HG03060 (cell line): ENCODE data around the gene TSSK6.

Source experiments
- ATAC-seq: cut with Tn5 transposase; IDR thresholded peaks from one replicate; pipeline ENCODE4 v1.9.1; 2021; ENCODE audit warnings: low read depth, moderate number of reproducible peaks; ENCODE audit not compliant: unreplicated experiment

The TSSK6 gene

GRCh38 chr19:19514881-19515641, at the start of gene TSSK6:
TSSK6 (minus strand) TSS chr19:19515548; CDS start chr19:19515427, 121 bp downstream.
- ATAC-seq, result no peak

GRCh38 chr19:19563348-19563848, 48.0 kb upstream of the TSSK6 start:
- ATAC-seq, result no peak

- ATAC-seq, result no peak
Observed at GRCh38 chr19:19562665-19563347, 47.5 kb upstream of the TSSK6 start.

GRCh38 chr19:19561946-19562664, 46.8 kb upstream of the TSSK6 start:
- ATAC-seq, result no peak

- no peak for ATAC-seq
Observed at GRCh38 chr19:19559931-19560330, 44.6 kb upstream of the TSSK6 start.

GRCh38 chr19:19558636-19559035, 43.3 kb upstream of the TSSK6 start:
- ATAC-seq, result no peak

- ATAC-seq, result no peak
Observed at GRCh38 chr19:19558055-19558454, 42.7 kb upstream of the TSSK6 start.

GRCh38 chr19:19554074-19555023, 39.0 kb upstream of the TSSK6 start:
- no peak for ATAC-seq

- ATAC-seq, result no peak
Observed at GRCh38 chr19:19553670-19554069, 38.3 kb upstream of the TSSK6 start.

- no peak for ATAC-seq
Observed at GRCh38 chr19:19552798-19553197, 37.5 kb upstream of the TSSK6 start.

- ATAC-seq, result no peak
Observed at GRCh38 chr19:19551853-19552192, 36.5 kb upstream of the TSSK6 start.

- no peak for ATAC-seq
Observed at GRCh38 chr19:19550972-19551852, 35.9 kb upstream of the TSSK6 start.

GRCh38 chr19:19550485-19550929, 35.2 kb upstream of the TSSK6 start:
- no peak for ATAC-seq

GRCh38 chr19:19549804-19550464, 34.6 kb upstream of the TSSK6 start:
- ATAC-seq, result no peak

GRCh38 chr19:19548915-19549759, 33.8 kb upstream of the TSSK6 start:
- no peak for ATAC-seq

- ATAC-seq, result no peak
Observed at GRCh38 chr19:19547674-19548336, 32.5 kb upstream of the TSSK6 start.

- ATAC-seq, result no peak
Observed at GRCh38 chr19:19546751-19547162, 31.4 kb upstream of the TSSK6 start.
